H1 (cell line): ENCODE data around the gene SLC12A8. TPM values are rescaled to one million over a fixed set of nuclear protein-coding genes. Genes with fewer than 3 reads are reported as not detected.

Source experiments
- CTCF ChIA-PET: fragments of 300-600 bp; sonication (Branson Sonifier 250); formaldehyde crosslinking; loops from one replicate; lab custom pipeline; 2021; ENCODE audit not compliant: partially characterized antibody; lab: Charles Lee
- POLR2A ChIA-PET: fragments of 300-600 bp; sonication (Branson Sonifier 250); formaldehyde crosslinking; loops from one replicate; lab custom pipeline; 2021; ENCODE audit warnings: inconsistent platforms; ENCODE audit not compliant: partially characterized antibody; lab: Charles Lee
- DNase-seq, 2 experiments: peaks; one replicate each; pipeline versions ENCODE4 v3.0.0 to v3.0.0-alpha.2; 2010 to 2022; ENCODE audit warnings: low spot score in 2 of 2, low read depth in 1 of 2, mixed read lengths in 1 of 2
- FAIRE-seq: peaks from 2 replicates; lab custom pipeline; 2011; peaks lifted over from hg19 to GRCh38; lab: Jason Lieb, UNC
- H2AFZ ChIP-seq: 2 replicates; pipeline ENCODE4 v1.8.1; 2012; ENCODE audit warnings: low read length, inconsistent platforms
- H2AK5ac ChIP-seq: 2 replicates; pipeline ENCODE4 v1.6.1; 2013; ENCODE audit warnings: low read depth, low read length
- H2BK120ac ChIP-seq: replicated peaks from 2 replicates; pipeline ENCODE3; 2013; ENCODE audit warnings: low read depth, low read length, inconsistent platforms
- H2BK12ac ChIP-seq: 2 replicates; pipeline ENCODE4 v1.6.1; 2013; ENCODE audit warnings: low read depth, low read length
- H2BK15ac ChIP-seq: 2 replicates; pipeline ENCODE4 v1.6.1; 2013; ENCODE audit warnings: low read length
- H2BK20ac ChIP-seq: 2 replicates; pipeline ENCODE4 v1.6.1; 2013; ENCODE audit warnings: low read length
- H2BK5ac ChIP-seq: 2 replicates; pipeline ENCODE4 v1.6.1; 2013; ENCODE audit warnings: low read depth, low read length
- H3K14ac ChIP-seq: 2 replicates; pipeline ENCODE4 v1.6.1; 2013; ENCODE audit warnings: inconsistent platforms; ENCODE audit not compliant: insufficient read length
- H3K18ac ChIP-seq: 2 replicates; pipeline ENCODE4 v1.6.1; 2013; ENCODE audit warnings: low read length; ENCODE audit errors: extremely low read depth
- H3K23ac ChIP-seq: 2 replicates; pipeline ENCODE4 v1.6.1; 2013; ENCODE audit warnings: inconsistent platforms; ENCODE audit not compliant: insufficient read length
- H3K23me2 ChIP-seq: 2 replicates; pipeline ENCODE4 v1.6.1; 2013; ENCODE audit warnings: low read depth, low read length
- H3K27ac ChIP-seq: 2 replicates; pipeline ENCODE4 v1.6.1; 2011; ENCODE audit warnings: low read depth, low read length, inconsistent platforms
- H3K27me3 ChIP-seq, 4 experiments: replicated peaks in 1 of 4; 1 replicate in 1 of 4; 2 replicates in 3 of 4; pipeline versions ENCODE4 v1.6.1 to v1.8.1; 2011 to 2013; ENCODE audit warnings: low read length in 3 of 4, mild to moderate bottlenecking in 3 of 4, inconsistent platforms in 2 of 4, mixed read lengths in 2 of 4, moderate library complexity in 1 of 4; ENCODE audit not compliant: control insufficient read depth in 3 of 4, insufficient read depth in 3 of 4; ENCODE audit errors: extremely low read depth in 1 of 4
- H3K36me3 ChIP-seq, 4 experiments: 2 replicates each; pipeline versions ENCODE4 v1.6.1 to v1.8.1; 2011 to 2013; ENCODE audit warnings: mild to moderate bottlenecking in 4 of 4, low read length in 3 of 4, moderate library complexity in 2 of 4, control low read depth in 1 of 4, inconsistent platforms in 1 of 4; ENCODE audit not compliant: insufficient read depth in 4 of 4, control insufficient read depth in 2 of 4
- H3K4ac ChIP-seq: replicated peaks from 2 replicates; pipeline ENCODE3; 2013; ENCODE audit warnings: low read length, low read depth, mixed read lengths, inconsistent platforms; ENCODE audit not compliant: insufficient read length
- H3K4me1 ChIP-seq, 4 experiments: replicated peaks in 1 of 4; 1 replicate in 1 of 4; 2 replicates in 3 of 4; pipeline versions ENCODE4 v1.6.1 to v1.8.1; 2011 to 2013; ENCODE audit warnings: low read length in 3 of 4, inconsistent platforms in 2 of 4, mixed read lengths in 1 of 4; ENCODE audit not compliant: insufficient read depth in 4 of 4, control insufficient read depth in 3 of 4
- H3K4me2 ChIP-seq, 2 experiments: 2 replicates each; pipeline versions ENCODE4 v1.6.1 to v1.8.1; 2011 to 2013; ENCODE audit warnings: low read depth in 2 of 2, low read length in 2 of 2, control low read depth in 1 of 2, inconsistent platforms in 1 of 2, mild to moderate bottlenecking in 1 of 2; ENCODE audit not compliant: insufficient read depth in 1 of 2
- H3K4me3 ChIP-seq, 4 experiments: fragments of 200-600, 300-600 bp in 1 of 4; sonication (generic), shearing (Covaris generic), sonication (Bioruptor Twin) in 1 of 4; 2 replicates each; pipeline versions ENCODE4 v1.5.1 to v1.8.1; 2011 to 2016; ENCODE audit warnings: low read length in 4 of 4, low read depth in 3 of 4, control low read depth in 2 of 4, inconsistent platforms in 2 of 4, mild to moderate bottlenecking in 2 of 4, mixed read lengths in 1 of 4, moderate library complexity in 1 of 4; ENCODE audit not compliant: insufficient read depth in 2 of 4; ENCODE audit errors: extremely low read depth in 1 of 4
- H3K56ac ChIP-seq: replicated peaks from 2 replicates; pipeline ENCODE3; 2013; ENCODE audit warnings: low read depth, mild to moderate bottlenecking, mixed read lengths, low read length, inconsistent platforms; ENCODE audit not compliant: insufficient read length
- H3K79me1 ChIP-seq: 2 replicates; pipeline ENCODE4 v1.6.1; 2013; ENCODE audit warnings: low read depth, low read length, control low read depth
- H3K79me2 ChIP-seq, 2 experiments: 2 replicates each; pipeline versions ENCODE4 v1.6.1 to v1.8.1; 2012 to 2013; ENCODE audit warnings: low read length in 2 of 2, mild to moderate bottlenecking in 2 of 2, inconsistent platforms in 1 of 2; ENCODE audit not compliant: insufficient read depth in 2 of 2, control insufficient read depth in 1 of 2
- H3K9ac ChIP-seq, 4 experiments: replicated peaks in 1 of 4; 1 replicate in 1 of 4; 2 replicates in 3 of 4; pipeline versions ENCODE4 v1.6.1 to v1.8.1; 2011 to 2013; ENCODE audit warnings: low read depth in 3 of 4, low read length in 3 of 4, control low read depth in 2 of 4, mild to moderate bottlenecking in 2 of 4, moderate library complexity in 2 of 4, inconsistent platforms in 1 of 4; ENCODE audit errors: extremely low read depth in 1 of 4
- H3K9me3 ChIP-seq, 2 experiments: 2 replicates each; pipeline versions ENCODE4 v1.6.1 to v1.8.1; 2012 to 2013; ENCODE audit warnings: mild to moderate bottlenecking in 2 of 2, moderate library complexity in 2 of 2, control low read depth in 1 of 2, inconsistent platforms in 1 of 2, low read depth in 1 of 2, low read length in 1 of 2, mixed read lengths in 1 of 2; ENCODE audit not compliant: insufficient read depth in 2 of 2
- H4K20me1 ChIP-seq, 2 experiments: replicated peaks in 1 of 2; 2 replicates each; pipeline versions ENCODE3 to v1.8.1; 2011 to 2013; ENCODE audit warnings: inconsistent platforms in 2 of 2, low read length in 2 of 2, mild to moderate bottlenecking in 1 of 2; ENCODE audit not compliant: insufficient read depth in 2 of 2, control insufficient read depth in 1 of 2
- H4K5ac ChIP-seq: 2 replicates; pipeline ENCODE4 v1.6.1; 2013; ENCODE audit warnings: low read length, low read depth, mixed read lengths, inconsistent platforms; ENCODE audit not compliant: insufficient read length
- H4K8ac ChIP-seq: 2 replicates; pipeline ENCODE4 v1.8.0; 2013; ENCODE audit warnings: mild to moderate bottlenecking, moderate library complexity, low read length, inconsistent platforms; ENCODE audit not compliant: insufficient read depth; ENCODE audit errors: extremely low read depth
- H4K91ac ChIP-seq: replicated peaks from 2 replicates; pipeline ENCODE3; 2013; ENCODE audit warnings: low read length, mixed read lengths, inconsistent platforms; ENCODE audit not compliant: insufficient read length
- ATF3 ChIP-seq: IDR thresholded peaks from 2 replicates; pipeline ENCODE4 v1.6.1; 2011; ENCODE audit warnings: low read depth, mild to moderate bottlenecking, low read length; ENCODE audit not compliant: insufficient read depth
- CREB1 ChIP-seq: IDR thresholded peaks from 2 replicates; pipeline ENCODE4 v1.6.1; 2012; ENCODE audit warnings: inconsistent platforms
- CTBP2 ChIP-seq: IDR thresholded peaks from 2 replicates; pipeline ENCODE4 v1.7.0; 2011; ENCODE audit warnings: borderline replicate concordance, mild to moderate bottlenecking, moderate library complexity, mixed read lengths, low read length; ENCODE audit not compliant: insufficient read depth, insufficient read length
- EP300 ChIP-seq, 2 experiments: IDR thresholded peaks; 1 replicate in 1 of 2; 2 replicates in 1 of 2; pipeline ENCODE4 v1.6.1; 2011 to 2012; ENCODE audit warnings: low read depth in 2 of 2, low read length in 2 of 2, mild to moderate bottlenecking in 2 of 2, borderline replicate concordance in 1 of 2, inconsistent platforms in 1 of 2, moderate library complexity in 1 of 2
- JUN ChIP-seq: IDR thresholded peaks from 2 replicates; pipeline ENCODE4 v1.6.1; 2011; ENCODE audit warnings: low read depth, mild to moderate bottlenecking, improper control_type of control experiment, low read length
- MAFK ChIP-seq: IDR thresholded peaks from 2 replicates; pipeline ENCODE4 v1.6.1; 2012; ENCODE audit warnings: low read depth, mild to moderate bottlenecking, improper control_type of control experiment, low read length
- RNF2 ChIP-seq: fragments of 200-900, 300-1000 bp; sonication (generic); IDR thresholded peaks from 2 replicates; pipeline ENCODE4 v1.7.1; 2016; ENCODE audit warnings: borderline replicate concordance, low read depth, mild to moderate bottlenecking, antibody characterized with exemption, low read length; ENCODE audit not compliant: poor library complexity, severe bottlenecking; ENCODE audit errors: missing control alignments
- RXRA ChIP-seq: IDR thresholded peaks from 2 replicates; pipeline ENCODE4 v1.6.1; 2011; ENCODE audit warnings: low read depth, mild to moderate bottlenecking, low read length, moderate library complexity; ENCODE audit not compliant: insufficient read depth
- SRF ChIP-seq: IDR thresholded peaks from 2 replicates; pipeline ENCODE4 v1.6.1; 2011; ENCODE audit warnings: mild to moderate bottlenecking, low read depth, low read length, moderate library complexity
- TBP ChIP-seq: IDR thresholded peaks from 2 replicates; pipeline ENCODE4 v1.6.1; 2011; ENCODE audit warnings: low read depth, low read length, improper control_type of control experiment
- TEAD4 ChIP-seq: IDR thresholded peaks from 2 replicates; pipeline ENCODE4 v1.6.1; 2012; ENCODE audit warnings: low read depth, low read length, inconsistent platforms, mixed read lengths
- WGBS, 2 experiments: shearing (Covaris generic) in 1 of 2; methylation state at CpG; one replicate each; pipeline versions ENCODE4 v1.1.6 to v1.1.7; 2013 to 2015; ENCODE audit warnings: low lambda C conversion rate in 2 of 2, mixed read lengths in 2 of 2, inconsistent platforms in 1 of 2, low coverage in 1 of 2, missing lambda C conversion rate in 1 of 2; ENCODE audit not compliant: insufficient replicate concordance in 2 of 2, insufficient coverage in 1 of 2, insufficient read length in 1 of 2; ENCODE audit errors: extremely low coverage in 1 of 2, missing lambda C conversion rate in 1 of 2; 5-methylcytosine and 5-hydroxymethylcytosine counted together
- polyA plus RNA-seq, 7 experiments: library from polyadenylated mRNA; depleted of rRNA in 3 of 7; stranded (reverse) in 5 of 7; unstranded in 2 of 7; fragments of >200 nt in 5 of 7; fragments of 200-250 nt in 2 of 7; gene quantifications; 1 replicate in 5 of 7; 2 replicates in 1 of 7; 4 replicates in 1 of 7; pipeline versions ENCODE4 v1.2.1 to v1.2.3, GENCODE V29; 2011 to 2013; ENCODE audit warnings: missing spikeins in 2 of 7, mixed read lengths in 2 of 7
- total RNA-seq: library from RNA; stranded (reverse); fragmentation: NEBNext Ultra II Directional; extraction: Animal tissue kit (Norgen Biotek cat#: 25700); gene quantifications from 2 replicates; pipeline ENCODE4 v1.2.1, GENCODE V29; 2021

SLC12A8 gene
- total and polyA plus RNA-seq, 2 of the 8 experiments (the other 6 are each of a cell fraction or from before 2014, with no cell fraction given) = 13.7 to 14.4 TPM

GRCh38 chr3:125175295-125176078 is 37.1 kb downstream of the SLC12A8 start:
- H2BK120ac ChIP-seq = no peak overlapping the region
- DNase-seq (no peak), FAIRE-seq (no peak)
- no peak overlapping the region for H3K4me2 ChIP-seq
- H3K14ac ChIP-seq = no peak overlapping the region
- no peak overlapping the region for H3K4ac ChIP-seq
- H2BK12ac ChIP-seq = no peak overlapping the region
- no peak overlapping the region for H2BK5ac ChIP-seq
- H2AFZ ChIP-seq = no peak overlapping the region
- ChIA-PET POLR2A (no interaction called here), CTCF (interaction anchor here (0.6 to 0.7 kb wide), 4 partner anchors 87 to 247 kb away, joined by 3 to 5 read pairs (median 3); no protein-coding TSS in a partner anchor)
- H3K36me3 ChIP-seq = 0 out of 8 replicates have a peak, but pooled peaks cover 0 to 2% (median 0%) of the 10 kb centered on the region in 4 experiments
- H2BK20ac ChIP-seq = no peak overlapping the region
- no peak overlapping the region for H3K9ac ChIP-seq
- WGBS, 2 experiments = 75% methylated on average over 7 of the region's 7 CpGs; no CpG with 5 or more reads in 1 of the 2 experiments
- H3K27ac ChIP-seq = no peak overlapping the region
- no peak overlapping the region for H3K18ac ChIP-seq
- no peak overlapping the region for H4K5ac ChIP-seq
- no peak overlapping the region for H2AK5ac ChIP-seq
- H3K56ac ChIP-seq = no peak overlapping the region
- H3K23me2 ChIP-seq = no peaks in the 10 kb centered on the region
- no peaks in the 10 kb centered on the region for H3K27me3 ChIP-seq
- H4K20me1 ChIP-seq = no peaks in the 10 kb centered on the region
- H4K8ac ChIP-seq = no peak overlapping the region
- H3K79me1 ChIP-seq = no peaks in the 10 kb centered on the region
- H3K4me1 ChIP-seq = peaks cover 0 to 3% (median 0%) of the 10 kb centered on the region in 4 experiments; a peak in 1 of 7 replicates
- H4K91ac ChIP-seq = no peak overlapping the region
- no peaks in the 10 kb centered on the region for H3K79me2 ChIP-seq
- 0 out of 4 replicates have a peak, but pooled peaks cover 0 to 7% of the 10 kb centered on the region in 2 experiments for H3K9me3 ChIP-seq
- H2BK15ac ChIP-seq = no peak overlapping the region
- no peak overlapping the region for H3K4me3 ChIP-seq
- no peak overlapping the region for H3K23ac ChIP-seq
- TF ChIP-seq SRF = no peak
- TF ChIP-seq JUN = no peak
- TF ChIP-seq ATF3 = no peak
- no peak for TF ChIP-seq EP300 (IDR thresholded peaks at IDR 0.05; ENCODE audit: borderline replicate concordance in 1 of 2, low read depth in 2 of 2, low read length in 2 of 2)
- no peak for TF ChIP-seq TBP
- no peak for TF ChIP-seq CTBP2
- no peak for TF ChIP-seq RXRA
- no peak for TF ChIP-seq RNF2
- TF ChIP-seq TEAD4 = no peak
- no peak for TF ChIP-seq MAFK
- TF ChIP-seq CREB1 = no peak
- TF ChIP-seq, all 59 proteins: peak for 0
